ENCODE results near the gene CYP39A1.
A peak's percentile ranks its signal among the peaks of the same experiment; 100 is the strongest.

CYP39A1 gene

DNA sequence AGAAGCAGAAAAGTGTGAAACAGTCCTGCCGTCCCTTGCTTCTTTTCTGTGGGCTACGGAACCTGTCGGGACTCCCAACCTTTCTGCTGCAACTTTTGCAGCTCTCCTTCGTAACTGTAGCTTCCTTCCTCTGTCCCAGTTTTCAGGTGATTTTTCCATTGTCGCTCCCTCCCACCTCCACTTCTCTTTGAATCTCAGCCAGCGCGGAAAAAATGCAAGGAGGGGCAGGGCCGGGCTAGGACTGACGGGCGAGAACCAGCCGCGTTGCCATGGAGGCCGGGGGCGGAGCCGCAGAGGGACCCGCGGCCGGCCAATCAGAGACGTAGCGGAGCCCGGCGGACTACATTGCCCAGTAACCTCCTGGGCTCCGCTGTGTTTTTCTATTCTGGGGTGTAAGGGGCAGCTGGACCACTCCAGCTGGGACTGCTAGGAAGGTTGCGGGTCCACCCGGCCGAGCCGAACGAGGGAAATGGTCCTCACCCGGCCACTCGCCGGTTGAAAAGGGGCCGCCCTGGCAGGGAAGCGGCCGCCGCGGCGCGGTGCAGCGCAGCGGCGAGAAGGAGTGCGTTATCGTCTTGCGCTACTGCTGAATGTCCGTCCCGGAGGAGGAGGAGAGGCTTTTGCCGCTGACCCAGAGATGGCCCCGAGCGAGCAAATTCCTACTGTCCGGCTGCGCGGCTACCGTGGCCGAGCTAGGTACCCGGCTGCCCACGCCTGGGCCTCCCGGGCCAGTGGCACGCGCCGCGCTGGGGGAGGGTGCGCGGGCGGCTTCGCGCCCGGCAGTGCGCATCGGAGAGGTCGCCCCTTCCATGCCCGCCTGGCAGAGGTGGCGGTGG, at the start of gene CYP39A1, which contains the start of gene SLC25A27:
CYP39A1 (minus strand) TSS at position 216 of the 836 bp plus-strand sequence. CDS start 236 bp downstream, outside the sequence.
SLC25A27 (plus strand) TSS at position 373 of the 836 bp plus-strand sequence; CDS start at position 591, 218 bp downstream.
- peak; percentile 60 to 97 (median 90) for DNase-seq

- DNase-seq = no peak
Observed at GRCh38 chr6:46699970-46700369, 47.4 kb upstream of the CYP39A1 start.

DNA sequence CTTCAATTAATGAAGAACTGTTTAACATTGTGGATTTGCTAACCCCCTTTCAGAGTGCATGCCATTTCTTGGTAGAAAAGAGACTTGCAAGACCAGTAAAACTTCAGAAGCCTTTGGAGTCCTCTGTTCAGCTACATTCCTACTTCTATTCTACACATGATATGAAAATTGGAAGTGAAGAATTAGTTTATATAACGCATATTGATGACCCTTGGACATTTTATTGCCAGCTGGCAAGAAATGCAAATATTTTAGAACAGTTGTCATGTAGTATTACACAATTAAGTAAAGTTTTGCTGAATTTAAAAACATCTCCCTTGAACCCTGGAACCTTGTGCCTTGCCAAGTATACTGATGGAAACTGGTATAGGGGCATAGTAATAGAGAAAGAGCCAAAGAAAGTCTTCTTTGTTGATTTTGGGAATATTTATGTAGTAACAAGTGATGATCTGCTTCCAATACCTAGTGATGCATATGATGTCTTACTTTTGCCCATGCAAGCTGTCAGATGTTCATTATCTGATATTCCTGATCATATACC, 38.4 kb upstream of the CYP39A1 start:
- DNase-seq = no peak

DNA sequence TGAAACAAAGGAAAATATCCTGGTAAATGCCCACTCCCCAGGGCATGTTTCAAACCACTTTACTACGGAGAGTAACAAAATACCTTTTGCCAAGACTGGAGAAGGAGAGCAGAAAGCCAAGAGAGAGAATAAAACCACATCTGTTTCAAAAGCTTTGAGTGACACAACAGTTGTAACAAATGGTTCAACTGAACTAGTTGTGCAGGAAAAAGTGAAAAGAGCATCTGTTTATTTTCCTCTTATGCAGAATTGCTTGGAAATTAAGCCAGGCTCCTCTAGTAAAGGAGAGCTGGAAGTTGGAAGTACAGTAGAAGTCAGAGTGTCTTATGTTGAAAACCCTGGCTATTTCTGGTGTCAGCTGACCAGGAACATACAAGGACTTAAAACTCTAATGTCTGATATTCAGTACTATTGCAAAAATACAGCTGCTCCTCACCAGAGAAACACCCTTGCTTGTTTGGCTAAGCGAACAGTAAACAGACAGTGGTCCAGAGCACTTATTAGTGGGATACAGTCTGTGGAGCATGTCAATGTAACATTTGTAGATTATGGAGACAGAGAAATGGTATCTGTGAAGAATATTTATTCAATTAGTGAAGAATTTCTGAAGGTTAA, 37.6 kb upstream of the CYP39A1 start:
- no peak for DNase-seq

GRCh38 chr6:46689657-46690056, 37.0 kb upstream of the CYP39A1 start:
- no peak for DNase-seq

DNA sequence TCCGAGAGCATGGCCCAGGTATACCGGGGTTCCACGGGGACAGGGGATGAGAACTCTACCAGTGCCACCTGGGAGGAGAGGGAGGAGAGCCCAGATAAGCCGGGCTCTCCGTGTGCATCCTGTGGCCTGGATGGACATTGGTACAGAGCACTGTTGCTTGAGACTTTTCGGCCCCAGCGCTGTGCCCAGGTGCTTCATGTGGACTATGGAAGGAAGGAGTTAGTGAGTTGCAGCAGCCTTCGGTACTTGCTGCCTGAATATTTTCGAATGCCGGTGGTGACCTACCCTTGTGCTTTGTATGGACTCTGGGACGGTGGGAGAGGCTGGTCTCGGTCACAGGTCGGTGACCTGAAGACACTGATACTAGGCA, 36.3 kb upstream of the CYP39A1 start:
- no peak for DNase-seq

DNA sequence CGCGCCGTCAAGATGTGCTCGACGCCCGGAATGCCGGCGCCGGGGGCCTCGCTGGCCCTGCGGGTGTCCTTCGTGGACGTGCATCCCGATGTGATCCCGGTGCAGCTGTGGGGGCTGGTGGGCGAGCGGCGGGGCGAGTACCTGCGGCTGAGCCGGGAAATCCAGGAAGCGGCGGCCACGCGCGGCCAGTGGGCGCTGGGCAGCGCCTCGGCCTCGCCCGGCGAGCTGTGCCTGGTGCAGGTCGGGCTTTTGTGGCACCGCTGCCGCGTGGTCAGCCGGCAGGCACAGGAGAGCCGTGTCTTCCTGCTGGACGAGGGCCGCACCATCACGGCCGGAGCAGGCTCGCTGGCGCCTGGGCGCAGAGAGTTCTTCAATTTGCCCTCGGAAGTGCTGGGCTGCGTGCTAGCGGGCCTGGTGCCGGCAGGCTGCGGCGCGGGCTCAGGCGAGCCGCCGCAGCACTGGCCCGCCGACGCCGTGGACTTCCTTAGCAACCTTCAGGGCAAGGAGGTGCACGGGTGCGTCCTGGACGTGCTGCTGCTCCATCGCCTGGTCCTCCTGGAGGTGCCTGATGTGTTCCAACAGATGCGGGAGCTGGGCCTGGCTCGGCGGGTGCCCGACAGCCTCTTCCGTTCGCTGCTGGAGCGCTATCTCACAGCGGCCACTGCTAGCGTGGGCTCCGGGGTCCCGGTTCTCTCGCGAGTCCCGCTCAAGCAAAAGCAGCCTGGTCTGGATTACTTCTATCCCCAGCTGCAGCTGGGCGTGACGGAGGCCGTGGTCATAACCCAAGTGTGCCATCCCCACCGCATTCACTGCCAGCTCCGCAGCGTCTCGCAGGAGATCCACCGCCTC, 35.7 kb upstream of the CYP39A1 start:
- DNase-seq = no peak

- no peak for DNase-seq
Observed at GRCh38 chr6:46687619-46688097, 35.0 kb upstream of the CYP39A1 start, which contains the start of gene TDRD6. Gene TDRD6, plus strand, starts transcription at chr6:46687885. Its CDS starts 244 bp downstream, at chr6:46688129.

- no peak for DNase-seq
Observed at GRCh38 chr6:46684771-46685170, 32.2 kb upstream of the CYP39A1 start.

DNA sequence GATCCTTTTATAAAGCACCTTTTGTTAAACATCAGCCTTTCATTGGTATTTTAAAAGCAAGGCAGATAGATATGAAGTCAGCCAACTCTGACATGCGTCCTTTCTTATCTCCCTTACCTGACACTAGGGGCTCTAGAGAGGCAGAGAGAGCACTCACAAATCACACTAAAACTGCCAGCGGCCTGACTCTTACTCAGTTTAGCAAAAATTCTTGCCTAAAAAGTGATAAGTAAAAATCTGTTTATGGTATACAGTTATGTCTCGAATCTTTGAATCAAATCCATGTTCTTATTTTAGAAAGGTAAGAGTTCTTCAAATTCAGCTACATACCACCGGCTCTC, 24.7 kb upstream of the CYP39A1 start:
- DNase-seq = no peak

GRCh38 chr6:46676604-46677313, 24.1 kb upstream of the CYP39A1 start:
- DNase-seq = no peak

- DNase-seq = no peak
Observed at GRCh38 chr6:46674410-46674809, 21.8 kb upstream of the CYP39A1 start.

- no peak for DNase-seq
Observed at GRCh38 chr6:46667377-46667776, 14.8 kb upstream of the CYP39A1 start.

GRCh38 chr6:46661483-46661882, 8.9 kb upstream of the CYP39A1 start:
- no peak for DNase-seq

DNA sequence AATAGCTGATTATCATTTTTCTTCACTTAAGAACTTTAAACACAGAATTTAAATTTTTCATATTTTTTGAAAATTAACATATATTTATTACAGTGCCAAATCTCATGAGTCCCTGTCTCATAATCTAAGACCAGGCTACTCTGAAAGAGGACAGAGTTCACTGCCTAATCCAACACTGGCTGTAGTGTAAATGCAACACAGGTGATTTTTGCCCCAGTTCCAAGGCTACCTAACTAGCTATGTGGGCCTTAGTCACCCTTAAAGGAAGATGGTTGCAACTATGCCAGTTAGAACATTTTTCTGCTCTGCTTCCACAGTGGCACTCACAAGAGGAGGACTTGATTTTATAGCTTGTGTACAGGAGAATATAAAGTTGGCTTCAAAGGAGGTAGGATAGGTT, 5.0 kb upstream of the CYP39A1 start:
- no peak for DNase-seq

DNA sequence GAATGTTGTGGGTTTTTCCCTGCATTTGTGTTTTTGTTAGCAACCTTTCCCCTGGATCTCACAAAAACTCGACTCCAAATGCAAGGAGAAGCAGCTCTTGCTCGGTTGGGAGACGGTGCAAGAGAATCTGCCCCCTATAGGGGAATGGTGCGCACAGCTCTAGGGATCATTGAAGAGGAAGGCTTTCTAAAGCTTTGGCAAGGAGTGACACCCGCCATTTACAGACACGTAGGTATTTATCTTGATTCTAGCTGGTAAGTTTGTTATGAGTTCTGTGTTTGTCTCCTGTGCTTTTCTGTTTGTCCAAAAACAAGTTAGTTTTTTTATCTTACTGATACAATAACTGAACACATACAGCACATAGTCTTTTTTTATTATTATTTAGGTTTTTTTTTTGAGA, 3.2 kb upstream of the CYP39A1 start:
- peak in 1 of 58 donors; percentile 2 for DNase-seq

GRCh38 chr6:46653439-46654195, 999 bp upstream of the CYP39A1 start:
- DNase-seq = no peak

DNA sequence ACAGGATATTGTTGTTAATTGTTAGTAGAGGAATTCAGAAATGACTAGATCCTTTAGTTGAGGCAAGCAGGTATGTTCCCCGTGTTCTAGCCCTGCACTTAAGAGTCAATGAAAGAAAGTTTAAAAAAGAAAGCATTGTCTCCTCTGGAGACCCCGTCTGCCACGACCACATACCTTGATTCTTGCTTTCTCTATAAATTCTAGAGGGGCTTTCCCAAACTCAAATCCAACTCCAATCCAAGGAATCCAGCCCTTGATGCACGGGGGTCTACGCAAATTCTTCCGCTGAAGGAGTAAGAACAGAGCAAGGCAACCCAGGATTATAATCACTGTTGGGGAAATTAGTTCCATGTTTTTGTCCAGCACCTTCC, 401 bp downstream of the CYP39A1 start:
- DNase-seq = no peak

GRCh38 chr6:46651816-46652215, 802 bp downstream of the CYP39A1 start:
- no peak for DNase-seq

DNA sequence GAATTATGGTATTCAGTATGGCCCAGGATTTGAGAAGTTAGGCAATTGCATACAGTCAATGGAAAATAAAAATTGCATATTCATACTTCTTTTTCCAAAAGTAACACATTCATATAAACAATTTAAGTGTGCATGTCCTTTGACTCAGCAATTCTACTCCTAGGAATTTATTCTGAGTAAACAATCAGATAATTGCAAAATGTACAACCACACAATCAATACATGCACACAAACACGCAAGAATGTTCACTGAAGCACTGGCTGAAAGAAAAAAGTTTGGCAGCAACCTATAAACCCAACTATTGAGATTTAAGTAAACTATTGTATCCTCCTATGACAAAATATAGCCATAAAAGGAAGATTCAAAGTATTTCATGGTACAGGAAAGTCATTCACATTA, 1.6 kb downstream of the CYP39A1 start:
- no peak for DNase-seq

All from anterior cingulate cortex (tissue), 58 donors.